NCI-H748 (cell line): ENCODE data around the gene HIVEP3.

ENCODE experiments used
- DNase-seq: peaks from one replicate; lab custom pipeline; 2025; ENCODE audit not compliant: unreplicated experiment; lab: John Stamatoyannopoulos, UW

HIVEP3 gene

DNA sequence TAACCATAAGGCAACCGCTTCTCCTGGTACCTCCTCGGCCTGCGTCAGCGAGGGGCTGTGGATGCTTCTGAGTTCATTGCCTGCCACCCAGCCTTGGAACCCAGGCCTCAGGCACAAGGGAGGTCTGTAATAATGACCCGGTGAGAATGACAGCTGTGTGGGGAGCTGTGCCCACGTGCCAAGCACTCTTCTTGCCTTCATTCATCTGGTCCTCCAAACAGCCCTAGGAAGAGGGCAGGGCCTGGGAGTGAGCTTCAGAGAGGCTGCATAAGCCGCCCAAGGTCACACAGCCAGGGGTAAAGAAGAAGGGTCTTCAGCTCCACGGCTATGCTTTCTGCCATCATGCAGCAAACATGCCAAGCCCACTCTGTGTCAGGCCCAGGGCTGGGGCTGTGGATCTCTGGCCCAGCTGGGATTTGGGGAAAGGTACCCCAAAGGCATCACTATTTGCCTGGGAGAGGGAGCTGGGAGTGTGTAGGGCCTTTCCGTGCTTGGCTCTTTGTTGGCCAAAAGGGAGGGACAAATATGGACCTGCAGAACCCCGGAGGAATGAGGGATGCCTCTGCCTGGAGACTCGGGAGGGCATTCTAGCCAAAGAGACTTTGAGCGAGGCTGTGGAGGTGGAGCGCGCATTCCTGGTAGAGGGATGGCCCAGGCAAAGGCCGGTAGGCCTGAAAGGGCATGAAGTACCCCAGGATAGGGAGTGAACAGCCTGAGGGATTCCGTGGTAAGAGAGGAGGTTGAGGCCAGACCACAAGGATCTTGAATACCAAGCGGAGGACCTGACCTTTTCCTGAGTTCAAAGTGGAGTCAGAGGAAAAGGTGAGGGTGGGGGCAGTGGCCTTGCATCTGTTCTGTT lies 424.1 kb downstream of the HIVEP3 start:
- no peak for DNase-seq

- DNase-seq = no peak
Observed at GRCh38 chr1:41493626-41494350, 424.9 kb downstream of the HIVEP3 start.

DNA sequence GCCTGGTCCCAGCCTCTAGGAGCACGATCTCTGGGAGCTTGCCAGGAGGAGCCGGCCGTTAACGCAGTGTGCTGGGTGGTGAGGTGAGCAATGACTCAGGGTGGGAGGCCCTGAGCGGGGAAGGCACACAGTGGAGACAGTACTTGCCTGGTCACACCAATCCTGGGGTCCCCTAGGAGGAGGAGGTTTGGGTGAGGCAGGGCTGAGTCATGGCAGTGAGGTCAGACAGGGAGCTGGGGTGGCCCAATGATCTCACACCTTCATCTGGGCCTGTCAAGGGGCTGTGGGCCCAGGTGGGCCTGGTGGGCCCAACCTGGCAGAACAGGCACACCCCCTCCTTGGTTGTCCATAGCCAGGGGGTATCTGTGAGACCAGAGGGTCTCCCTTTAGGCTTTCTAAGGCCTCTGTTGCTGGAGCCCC lies 425.6 kb downstream of the HIVEP3 start:
- no peak for DNase-seq

- peak; percentile 85 for DNase-seq
Observed at GRCh38 chr1:41492341-41492848, 426.3 kb downstream of the HIVEP3 start.

DNA sequence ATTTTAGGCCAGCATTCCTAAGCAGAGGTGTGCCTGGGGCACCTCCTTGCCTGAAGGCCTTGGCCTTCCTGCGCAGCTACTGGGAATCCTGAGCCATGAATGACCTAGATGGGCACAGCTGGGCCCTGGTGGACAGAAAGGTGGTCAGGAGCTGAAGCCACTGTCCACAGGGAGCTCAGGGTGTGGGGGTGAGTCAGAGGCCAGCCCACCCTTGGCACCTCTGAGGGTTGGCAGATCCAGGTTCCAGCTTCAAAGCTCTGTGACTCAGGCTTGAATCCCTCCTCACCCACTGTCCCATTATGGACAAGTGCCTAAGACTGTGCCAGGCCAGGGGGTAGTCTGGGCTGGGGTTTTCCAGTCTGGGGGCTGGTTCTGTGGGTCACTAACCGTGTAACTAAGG lies 427.8 kb downstream of the HIVEP3 start:
- no peak for DNase-seq

DNA sequence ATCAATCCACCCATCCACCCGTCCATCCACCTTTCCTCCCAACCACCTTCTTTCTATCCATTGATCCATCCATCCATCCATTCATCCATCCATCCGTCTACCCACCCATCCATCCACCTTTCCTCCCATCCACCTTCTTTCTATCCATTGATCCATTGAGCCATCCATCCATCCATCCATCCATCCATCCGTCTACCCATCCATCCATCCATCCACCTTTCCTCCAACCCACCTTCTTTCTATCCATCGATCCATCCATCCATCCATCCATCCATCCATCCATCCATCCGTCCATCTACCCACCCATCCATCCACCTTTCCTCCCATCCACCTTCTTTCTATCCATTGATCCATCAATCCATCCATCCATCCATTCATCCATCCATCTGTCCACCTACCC lies 429.2 kb downstream of the HIVEP3 start:
- no peak for DNase-seq

GRCh38 chr1:41488040-41488951 lies 430.4 kb downstream of the HIVEP3 start:
- DNase-seq = no peak

DNA sequence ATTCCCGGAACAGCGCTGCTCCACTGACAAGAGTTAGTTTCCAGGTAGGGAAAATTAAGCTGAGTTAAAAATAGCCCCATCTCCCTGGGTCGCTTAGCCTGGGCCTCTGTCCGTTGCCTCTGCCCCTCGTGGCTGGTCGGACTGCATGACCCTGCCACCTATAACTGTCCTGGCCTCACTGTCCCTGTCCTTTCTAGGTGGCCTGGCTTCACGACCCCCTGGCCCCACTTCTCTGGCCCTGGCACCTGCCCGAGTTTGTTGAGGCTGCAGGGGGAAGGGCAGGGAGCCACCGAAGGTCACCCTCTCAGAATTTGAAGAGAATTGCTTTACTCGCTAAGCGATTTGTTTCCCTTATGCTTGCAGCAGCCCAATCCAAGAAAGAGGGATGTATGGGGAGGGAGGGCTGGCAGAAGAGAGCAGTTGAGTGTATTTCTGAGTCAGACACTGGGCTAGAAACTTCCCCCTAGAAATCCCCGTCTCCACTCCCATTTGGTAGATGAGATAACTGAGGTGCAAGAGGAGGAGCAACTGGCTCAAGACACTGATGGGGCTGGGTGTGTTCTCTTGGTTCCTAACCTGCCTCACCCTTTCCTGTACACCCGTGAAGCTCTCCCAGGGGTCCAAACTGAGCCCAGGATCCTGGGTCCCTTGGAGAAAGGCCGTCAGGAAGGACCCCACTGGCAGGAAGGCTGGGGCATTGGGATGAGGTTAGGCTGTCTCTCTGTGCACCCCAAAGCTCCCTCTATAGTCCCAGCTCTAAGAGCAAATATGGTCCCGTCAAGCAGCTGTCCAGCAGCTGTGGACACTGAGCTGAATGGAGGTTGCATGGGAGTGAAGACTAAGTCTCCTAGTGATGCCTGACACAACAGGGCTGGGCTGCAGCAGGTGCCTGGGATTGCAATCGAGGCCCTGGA lies 431.3 kb downstream of the HIVEP3 start:
- DNase-seq = no peak

DNA sequence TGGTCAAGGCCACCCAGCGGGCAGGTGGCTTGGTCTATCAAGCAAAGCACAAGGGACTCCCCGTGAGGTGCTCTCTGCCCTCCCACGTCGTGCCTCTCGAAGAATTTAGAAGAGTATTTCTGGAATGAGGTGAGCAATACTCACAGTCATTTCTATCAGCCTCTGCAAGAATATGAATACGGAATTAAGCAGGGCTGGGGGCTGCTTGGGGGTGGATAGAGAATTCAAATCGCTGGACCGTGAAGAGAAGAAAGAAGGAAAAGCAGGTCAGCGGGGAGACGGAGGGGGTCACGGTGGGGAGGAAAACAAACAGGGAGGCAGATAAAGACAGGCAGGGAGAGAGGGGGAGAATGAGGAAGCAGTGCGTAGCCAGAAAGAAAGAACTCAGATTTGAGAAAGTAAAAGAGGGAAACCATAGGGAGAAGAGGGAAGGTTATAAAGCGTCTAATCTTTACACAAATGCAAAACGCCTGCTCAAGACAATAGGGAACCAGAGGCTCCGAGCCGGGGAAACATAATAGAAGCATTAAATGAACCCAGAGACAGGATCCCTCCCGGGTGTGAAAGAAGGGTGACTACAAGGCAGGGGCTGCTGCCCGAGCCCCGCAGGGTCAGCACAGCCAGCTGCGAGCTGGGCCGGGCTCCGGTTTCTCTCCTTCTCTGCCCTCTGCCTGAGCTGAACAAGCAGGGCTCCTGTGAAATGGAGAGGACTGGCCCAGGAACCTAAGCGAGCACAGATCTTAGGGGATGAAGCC lies 432.2 kb downstream of the HIVEP3 start:
- DNase-seq = no peak

DNA sequence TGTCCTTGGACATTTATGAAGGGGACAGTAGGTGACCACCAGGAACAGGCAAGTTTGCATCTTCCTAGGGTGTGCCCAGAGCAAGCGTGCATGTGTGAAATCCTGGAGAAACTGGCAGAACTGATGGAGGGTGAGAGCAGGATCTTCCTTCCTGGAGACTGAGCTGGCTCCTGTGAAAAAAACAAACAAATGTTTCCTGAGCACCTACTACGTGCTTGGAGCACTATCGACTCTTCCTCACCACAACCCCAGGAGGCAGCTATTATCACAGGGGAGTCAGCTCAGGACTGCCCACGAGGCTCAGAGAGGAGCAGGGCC lies 432.7 kb downstream of the HIVEP3 start:
- no peak for DNase-seq

GRCh38 chr1:41485605-41486004 lies 433.1 kb downstream of the HIVEP3 start:
- no peak for DNase-seq

DNA sequence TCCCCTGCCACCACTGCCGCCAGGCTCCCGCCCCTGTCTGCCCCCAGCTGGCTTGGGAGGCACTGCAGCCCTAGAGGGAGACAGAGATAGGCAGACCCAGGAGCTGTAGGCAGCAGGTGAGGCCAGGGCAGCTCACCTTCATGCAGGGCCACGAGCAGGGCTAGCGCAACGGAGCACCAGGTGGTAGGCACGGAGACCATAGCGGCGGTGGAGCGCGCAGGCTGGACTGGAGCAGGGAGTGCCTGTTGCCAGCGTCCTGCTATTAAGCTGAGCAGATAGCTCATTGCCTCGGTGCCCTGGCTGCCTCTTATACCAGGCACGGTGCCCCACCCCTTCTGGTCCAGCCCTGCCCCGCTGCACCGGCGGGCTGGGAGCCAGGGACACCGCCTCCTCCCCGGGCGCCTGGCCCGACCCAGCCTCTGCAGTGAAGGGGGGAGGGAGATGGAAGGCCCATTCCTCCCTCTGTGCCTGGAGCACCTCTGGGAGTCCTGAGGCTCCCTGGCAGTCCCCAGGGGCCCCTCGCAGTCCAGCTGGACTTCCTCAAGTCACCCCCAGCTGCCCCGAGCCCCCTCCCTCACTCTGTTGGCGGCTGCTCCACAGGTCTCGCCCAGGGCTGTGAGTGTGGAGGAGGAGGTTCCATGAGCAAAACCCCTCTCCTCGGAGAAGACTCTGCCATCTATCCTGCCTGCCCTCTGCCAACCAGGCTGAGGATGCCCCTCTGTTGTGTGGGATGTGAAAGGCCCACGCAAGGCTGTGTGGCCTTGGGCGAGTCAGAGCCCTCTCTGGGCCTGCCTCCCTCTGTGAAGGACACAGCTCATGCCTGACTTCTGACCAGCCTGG lies 434.1 kb downstream of the HIVEP3 start, which contains the start of gene EDN2:
Gene EDN2 (minus strand): TSS at position 282 of the 840 bp plus-strand sequence. CDS start 82 bp downstream, at position 200.
- peak; percentile 98 for DNase-seq

DNA sequence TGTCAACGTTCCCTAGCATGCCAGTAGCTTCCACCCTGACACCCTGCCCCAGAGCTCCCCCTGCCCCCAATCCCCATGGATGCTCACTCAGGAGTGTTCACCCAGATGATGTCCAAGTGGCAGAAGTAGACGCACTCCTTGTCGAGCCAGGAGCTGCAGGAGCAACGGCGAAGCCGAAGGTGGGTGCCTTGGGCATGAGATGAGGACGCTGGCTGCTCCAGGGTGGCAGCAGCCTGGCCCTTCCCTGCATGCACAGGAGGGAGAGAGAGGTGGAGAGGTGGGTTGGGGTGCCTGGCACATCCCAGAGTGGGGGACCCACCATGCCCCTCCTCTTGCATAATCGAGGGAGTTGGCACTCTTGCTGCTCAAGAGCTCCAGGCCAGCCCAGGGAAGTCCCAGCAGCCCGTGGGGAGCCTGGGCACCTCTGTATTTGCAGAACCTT lies 434.7 kb downstream of the HIVEP3 start:
- no peak for DNase-seq

DNA sequence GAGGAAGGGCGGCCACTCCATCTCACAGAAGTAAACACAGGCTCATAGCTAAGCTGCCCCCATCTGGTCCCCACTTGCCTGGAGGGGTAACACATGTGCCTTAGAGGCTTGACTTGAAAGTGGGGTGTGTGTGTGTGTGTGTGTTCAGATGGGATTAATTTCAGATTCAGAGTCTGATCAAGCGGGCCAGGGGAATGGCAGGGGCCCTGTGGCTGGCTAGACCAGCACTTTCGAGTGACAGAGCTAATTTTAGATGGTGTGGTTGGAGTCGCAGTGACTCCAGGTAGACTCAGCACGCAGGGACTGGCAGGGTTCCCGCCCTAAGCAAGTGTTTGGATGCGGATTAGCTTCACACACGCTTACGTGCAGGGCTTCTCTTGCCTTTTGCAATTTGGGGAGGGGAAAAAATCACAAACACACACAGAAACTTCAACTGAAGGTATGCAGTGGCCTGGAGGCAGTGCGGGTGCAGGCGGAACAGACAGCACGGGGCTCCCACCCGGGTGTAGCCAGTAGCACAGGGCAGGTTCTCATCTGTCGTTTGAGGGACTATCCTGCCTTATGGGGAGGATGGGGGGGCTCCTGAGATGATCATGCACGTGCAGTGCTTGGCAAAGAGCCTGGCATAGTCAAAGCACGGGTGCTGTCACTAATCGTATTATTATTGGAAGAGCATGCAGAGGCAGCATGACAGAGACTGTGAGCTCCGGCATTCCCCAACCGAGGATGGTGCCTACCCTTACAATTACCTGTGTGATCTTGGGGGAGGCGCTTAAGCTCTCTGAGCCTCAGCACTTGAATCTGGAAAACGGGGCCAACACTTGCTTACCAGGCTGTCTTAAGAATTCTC lies 435.5 kb downstream of the HIVEP3 start:
- no peak for DNase-seq

GRCh38 chr1:41482001-41482765 lies 436.5 kb downstream of the HIVEP3 start:
- DNase-seq = peak; percentile 64

DNA sequence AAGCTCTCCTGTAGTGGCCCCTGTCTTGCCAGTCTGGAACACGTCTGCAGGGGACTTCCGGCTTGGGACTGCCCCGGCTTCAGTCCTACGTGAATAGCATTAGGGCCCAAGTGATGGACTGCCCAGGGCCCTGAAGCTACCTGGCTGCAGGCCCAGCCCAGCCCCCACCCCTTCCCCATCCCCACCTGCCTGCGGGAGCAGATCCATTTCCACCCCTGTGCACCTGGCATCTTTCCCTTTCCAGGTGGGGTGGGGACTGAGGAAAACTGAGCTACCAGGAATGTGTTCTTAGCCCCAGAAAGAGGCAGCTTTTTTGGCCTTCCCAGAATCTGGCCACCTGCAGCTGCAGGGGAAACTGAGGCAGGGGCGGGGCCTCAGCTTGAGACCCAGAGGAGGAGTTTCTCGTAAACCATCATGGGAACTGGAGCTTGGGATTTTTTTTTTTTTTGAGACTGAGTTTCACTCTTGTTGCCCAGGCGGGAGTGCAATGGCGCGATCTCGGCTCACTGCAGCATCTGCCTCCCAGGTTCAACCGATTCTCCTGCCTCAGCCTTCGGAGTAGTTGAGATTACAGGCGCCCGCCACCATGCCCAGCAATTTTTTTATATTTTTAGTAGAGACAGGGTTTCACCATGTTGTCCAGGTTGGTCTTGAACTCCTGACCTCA lies 437.5 kb downstream of the HIVEP3 start:
- peak; percentile 88 for DNase-seq
